Endometrial microvascular endothelial cells (primary cell): ENCODE data around the gene S1PR5. TPM values are rescaled to one million over a fixed set of nuclear protein-coding genes. Genes with fewer than 3 reads are reported as not detected.

Source experiments
- in situ Hi-C: cut with HindIII; loops from 2 replicates; pipeline ENCODE4 v1.10.0; 2017; ENCODE audit warnings: low sequenced_read_pairs, low pct_unique_long_range_greater_than_20kb; ENCODE audit errors: inconsistent ontology term
- total RNA-seq: library from RNA; depleted of rRNA; stranded (reverse); fragments of >200 nt; gene quantifications from one replicate; pipeline ENCODE4 v1.2.3, GENCODE V29; 2015; ENCODE audit errors: inconsistent ontology term

Gene S1PR5
- total RNA-seq, 1 donor from 2014 or later, result 2.0 TPM

GRCh38 chr19:10518444-10519361 is 1.5 kb upstream of the S1PR5 start:
- in situ Hi-C loops, result no loop called here

DNA sequence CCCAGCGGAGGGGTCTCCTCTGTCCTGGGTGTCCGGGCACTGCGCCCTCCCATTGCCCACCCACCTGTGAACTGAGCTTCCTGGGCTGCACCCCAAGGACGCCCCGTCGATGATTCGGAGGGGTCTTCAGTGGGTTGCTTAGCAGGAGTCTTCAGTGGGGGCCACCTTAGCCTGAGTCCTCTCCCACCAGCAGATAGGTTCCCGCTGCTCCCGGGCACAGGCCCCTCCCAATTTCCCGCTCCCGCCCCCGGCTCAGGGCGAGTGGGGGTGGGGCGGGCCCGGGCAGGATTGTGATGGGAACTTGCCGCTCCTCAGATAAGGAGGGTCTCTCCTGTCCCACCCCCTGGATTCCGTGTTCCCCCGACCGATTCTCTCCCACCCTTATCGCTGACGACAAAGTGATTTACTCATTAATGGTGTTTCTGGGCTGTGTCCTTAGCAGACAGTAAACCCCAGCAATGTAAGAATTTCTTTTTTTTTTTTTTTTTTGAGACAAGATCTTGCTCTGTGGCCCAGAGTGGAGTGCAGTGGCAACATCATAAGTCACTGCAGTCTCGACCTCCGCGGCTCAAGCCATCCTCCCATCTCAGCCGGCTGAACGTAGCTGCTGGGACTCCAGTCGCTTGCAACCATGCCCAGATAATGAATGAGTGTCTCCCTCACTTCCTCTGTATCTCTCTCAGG is 655 bp upstream of the S1PR5 start:
- in situ Hi-C loops, result no loop called here

- in situ Hi-C loops, result no loop called here
These were observed 468 bp downstream of the S1PR5 start for GRCh38 chr19:10516671-10517286.

DNA sequence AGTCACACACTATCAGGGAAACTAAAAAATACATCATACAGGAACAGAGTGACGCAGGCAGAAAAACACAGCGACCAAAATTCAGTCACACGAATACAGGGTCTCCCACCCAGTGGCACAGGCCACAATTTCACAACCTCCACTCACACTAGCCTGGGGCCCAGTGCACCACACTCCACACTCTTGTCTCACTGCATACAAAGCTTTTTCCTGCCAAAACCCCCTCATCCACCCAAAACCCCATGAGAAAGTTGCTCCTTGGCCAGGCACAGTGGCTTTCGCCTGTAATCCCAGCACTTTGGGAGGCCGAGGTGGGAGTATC is 1.2 kb downstream of the S1PR5 start:
- in situ Hi-C loops, result no loop called here

DNA sequence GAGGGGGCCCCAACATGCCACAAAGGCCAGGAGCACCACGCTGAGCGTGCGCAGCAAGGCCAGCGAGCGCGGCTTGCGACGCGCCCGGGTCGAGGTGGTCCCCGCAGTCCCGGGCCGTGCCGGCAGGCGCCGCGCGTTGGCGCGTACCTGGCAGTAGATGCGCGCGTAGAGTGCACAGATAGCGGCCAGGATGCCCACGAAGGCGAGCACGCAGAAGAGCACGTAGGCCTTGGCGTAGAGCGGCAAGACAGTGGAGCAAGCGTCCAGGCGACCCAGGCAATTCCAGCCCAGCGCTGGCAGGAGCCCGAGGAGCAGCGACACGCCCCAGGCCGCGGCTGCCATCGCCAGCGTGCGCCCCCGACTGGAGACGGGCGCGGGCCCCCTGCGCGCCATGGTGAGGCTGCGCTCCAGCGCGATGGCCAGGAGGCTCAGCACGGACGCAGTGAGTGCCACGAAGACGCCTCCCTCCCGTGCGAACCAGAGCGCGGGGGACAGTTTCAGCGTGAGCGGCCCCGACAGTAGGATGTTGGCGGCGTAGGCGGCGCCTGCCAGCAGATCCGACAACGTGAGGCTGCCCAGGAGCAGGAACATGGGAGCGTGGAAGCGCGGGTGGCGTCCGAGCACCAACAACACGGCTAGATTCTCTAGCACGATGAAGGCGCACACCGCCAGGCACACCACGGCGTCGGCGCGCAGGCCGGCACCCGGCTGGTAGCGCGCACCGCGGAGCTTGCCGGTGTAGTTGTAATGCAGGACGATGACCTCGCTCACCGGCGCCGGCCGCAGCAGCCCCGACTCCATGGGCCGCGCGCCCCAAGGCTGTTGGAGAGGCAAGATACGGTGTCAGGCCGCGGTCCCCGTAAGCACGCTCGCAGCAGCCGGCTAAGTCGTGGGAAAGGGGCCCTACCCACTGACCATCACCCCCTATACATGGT is 2.8 kb downstream of the S1PR5 start:
- in situ Hi-C loops, result no loop called here

DNA sequence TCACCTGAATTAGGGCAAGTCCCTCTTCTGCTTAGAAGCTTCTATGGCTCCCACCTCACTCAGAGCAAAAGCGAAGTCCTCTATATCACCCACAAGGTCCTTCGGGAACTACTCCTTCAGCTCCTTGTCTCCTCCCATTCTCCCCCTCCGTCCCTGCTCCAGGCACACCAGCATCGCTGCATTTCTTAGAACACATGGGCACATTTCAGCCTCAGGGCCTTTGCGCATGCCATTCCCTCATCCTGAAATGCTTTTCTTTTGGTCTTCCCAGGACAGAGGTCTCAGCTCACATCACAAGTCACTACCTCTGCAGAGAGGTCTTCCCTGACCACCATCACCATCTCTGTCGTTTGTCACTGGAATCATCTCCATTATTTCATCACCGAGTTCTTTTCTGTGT is 4.0 kb downstream of the S1PR5 start:
- in situ Hi-C loops, result no loop called here

GRCh38 chr19:10510301-10510802 is 6.9 kb downstream of the S1PR5 start:
- in situ Hi-C loops, result no loop called here

- in situ Hi-C loops, result no loop called here
These were observed 8.5 kb downstream of the S1PR5 start for GRCh38 chr19:10508707-10509106.

DNA sequence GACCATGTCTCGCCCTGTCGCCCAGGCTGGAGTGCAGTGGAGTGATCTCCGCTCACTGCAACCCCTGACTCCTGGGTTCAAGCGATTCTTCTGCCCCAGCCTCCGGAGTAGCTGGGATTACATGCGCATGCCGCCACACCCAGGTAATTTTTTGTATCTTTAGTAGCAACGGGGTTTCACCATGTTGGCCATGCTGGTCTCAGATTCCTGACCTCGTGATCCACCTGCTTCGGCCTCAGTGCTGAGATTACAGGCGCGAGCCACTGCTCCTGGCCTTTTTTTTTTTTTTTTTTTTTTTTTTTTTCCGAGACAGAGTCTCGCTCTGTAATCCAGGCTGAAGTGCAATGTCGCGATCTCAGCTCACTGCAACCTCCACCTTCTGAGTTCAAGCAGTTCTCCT is 9.2 kb downstream of the S1PR5 start:
- in situ Hi-C loops, result no loop called here

GRCh38 chr19:10505583-10506229 is 11.5 kb downstream of the S1PR5 start:
- in situ Hi-C loops, result no loop called here

DNA sequence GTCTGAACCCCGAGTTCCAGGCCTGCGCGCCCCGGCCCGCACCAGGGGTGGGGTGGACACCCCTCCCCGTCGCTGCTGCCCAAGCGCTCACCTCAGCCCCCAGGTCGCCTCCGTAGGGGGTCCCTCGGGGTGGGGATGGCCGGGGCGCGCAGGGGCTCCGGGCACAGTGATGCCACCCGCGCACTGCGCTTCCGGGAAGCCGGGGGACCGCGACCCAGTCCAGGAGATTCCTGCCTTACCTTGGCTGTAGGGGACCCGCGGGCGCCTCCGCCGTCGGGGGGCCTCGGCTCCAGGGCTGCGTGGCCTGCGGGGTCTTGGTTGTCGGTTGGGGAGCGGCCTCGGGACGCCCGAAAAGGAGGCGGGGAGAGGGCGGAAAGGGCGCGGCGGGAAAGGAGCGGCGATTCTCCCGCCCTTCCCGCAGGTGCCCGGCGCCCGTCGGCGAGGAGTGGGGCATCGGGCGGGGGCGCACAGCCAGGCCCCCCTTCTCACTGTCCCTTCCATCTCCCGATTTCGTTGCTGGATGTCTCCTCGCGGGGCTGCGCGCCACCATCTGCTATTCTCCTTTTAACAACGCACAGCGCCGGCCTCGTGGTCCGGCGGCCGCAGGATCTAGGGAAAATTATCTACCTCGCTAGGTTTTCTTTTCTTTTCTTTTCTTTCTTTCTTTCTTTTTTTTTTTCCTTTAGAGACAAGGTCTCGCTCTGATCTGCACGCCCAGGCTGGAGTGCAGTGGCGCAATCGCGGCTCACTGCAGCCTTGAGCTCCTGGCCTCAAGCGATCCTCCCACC is 14.1 kb downstream of the S1PR5 start, which contains the start of gene KEAP1:
Gene KEAP1 (minus strand): TSS at position 355 of the 788 bp plus-strand sequence. CDS start 3,323 bp downstream, outside the sequence.
- in situ Hi-C loops, result no loop called here

DNA sequence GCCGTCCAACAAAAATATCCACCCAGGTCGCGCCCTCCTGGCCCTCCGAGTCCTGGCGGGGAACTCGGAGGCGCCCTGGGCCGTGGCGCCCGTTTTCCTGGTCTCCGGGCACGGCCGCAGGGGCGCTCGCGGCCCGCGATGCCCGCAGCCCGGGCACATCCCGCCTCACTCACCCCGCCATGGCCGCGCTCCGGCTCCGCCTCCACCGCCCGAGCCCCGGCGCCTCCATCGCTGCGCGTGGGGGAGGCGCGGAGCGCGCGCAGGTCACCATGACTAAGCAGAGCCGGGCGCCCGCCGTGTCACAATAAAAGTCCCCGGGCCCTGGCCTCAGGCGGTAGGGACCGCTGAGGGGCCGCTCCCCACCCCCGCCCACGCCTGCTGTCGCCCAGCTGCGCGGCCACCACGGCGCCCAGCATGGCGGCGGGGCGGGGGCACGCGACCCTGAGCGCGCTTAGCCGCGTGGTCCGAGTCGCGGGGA is 14.7 kb downstream of the S1PR5 start:
- in situ Hi-C loops, result no loop called here

DNA sequence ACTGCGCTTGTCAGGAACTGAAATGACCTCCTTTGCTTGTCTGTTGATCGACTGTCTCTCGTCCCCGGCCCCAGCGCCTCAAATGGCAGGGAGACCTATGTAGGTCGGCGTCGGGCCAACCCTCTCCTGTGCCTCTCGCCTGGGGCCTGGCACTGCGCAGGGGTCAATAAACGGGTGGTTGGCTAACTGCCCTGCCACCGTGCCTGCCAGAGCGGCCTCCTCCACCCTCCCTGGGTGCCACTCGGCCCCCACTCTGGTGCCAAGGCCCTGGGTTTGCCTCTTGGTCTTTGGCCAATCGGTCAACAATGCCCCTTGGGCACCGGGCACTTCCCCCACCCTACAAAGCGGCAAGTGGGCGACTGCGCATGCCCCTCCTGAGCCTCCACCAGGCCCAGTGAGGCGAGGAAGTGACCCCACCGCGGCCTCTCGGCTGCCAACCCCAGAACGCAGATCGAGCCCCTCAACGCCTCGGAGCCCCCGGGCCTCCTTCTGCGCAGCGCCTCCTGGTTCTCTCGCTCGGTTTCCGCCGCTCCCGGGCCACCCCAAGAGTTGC is 15.2 kb downstream of the S1PR5 start:
- in situ Hi-C loops, result no loop called here

DNA sequence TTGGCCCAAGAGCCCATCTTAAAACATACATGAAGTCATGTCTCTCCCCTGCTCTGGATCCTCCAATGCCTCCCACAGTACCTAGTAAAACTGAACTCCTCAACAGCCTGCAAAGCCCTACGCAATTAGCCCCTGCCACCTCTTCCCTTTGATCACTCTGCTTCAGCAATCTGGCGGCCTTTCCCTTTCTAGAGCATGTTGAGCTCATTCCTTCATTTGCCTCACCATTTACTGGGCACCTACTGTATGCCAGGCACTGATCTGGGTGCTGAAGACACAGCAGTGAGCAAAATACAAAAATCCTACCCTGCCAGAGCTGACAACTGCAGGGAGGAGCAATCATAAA is 17.0 kb downstream of the S1PR5 start:
- in situ Hi-C loops, result no loop called here

DNA sequence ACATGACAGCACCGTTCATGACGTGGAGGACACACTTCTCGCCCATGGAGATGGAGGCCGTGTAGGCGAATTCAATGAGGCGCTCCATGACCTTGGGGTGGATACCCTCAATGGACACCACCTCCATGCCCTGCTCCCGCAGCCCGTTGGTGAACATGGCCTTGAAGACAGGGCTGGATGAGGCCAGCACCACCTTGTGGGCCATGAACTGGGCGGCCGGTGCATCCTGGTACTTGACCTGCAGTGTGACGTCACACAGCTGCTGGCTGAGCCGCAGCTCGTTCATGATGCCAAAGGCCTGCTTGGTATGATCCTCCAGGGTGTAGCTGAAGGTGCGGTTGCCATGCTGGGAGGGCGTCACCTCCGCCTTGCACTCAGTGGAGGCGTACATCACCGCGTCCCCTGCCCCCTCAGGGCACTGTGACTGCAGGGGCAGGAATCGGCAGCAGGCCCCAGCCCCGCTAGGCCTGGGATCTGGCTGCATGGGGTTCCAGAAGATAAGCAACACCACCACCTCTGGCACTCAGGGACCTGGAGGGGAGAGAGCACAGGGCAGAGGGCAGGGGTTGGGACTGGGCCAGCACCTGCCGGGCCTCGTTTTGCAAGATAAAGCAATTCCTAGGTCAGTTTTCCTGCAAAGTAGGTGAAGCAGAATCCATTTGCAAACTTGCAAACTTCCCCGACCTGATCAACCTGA is 17.5 kb downstream of the S1PR5 start:
- in situ Hi-C loops, result no loop called here

DNA sequence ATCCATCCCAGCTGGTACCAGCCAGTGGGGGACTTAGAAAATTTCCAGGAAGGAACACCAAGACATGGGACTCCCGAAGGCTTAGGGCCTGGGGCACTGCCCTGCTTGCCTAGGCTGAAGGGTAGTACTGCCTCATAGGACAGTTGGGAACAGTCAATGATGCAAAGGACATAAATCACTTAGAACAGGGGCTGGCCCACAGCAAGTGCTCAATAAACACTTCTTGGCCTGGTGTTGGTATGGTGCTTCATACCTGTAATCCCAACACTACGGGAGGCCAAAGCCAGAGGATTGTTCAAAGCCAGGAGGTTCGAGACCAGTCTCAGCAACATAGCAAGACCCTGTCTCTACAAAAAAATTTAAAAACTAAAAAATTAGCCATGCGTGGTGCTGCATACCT is 19.9 kb downstream of the S1PR5 start:
- in situ Hi-C loops, result no loop called here
